ENCODE measurements around the gene HERPUD2.
A peak's percentile ranks its signal among the peaks of the same experiment; 100 is the strongest.
"Not testable (repeated sequence)": the region's sequence is repeated elsewhere in the genome, so short reads cannot be mapped to it uniquely, and the experiment has no call there.

The HERPUD2 gene

GRCh38 chr7:35677582-35678356 is 17.2 kb downstream of the HERPUD2 start:
- DNase-seq (ENCODE audit: low spot score): no peak

- DNase-seq (ENCODE audit: low spot score): no peak
These were observed 18.7 kb downstream of the HERPUD2 start for GRCh38 chr7:35676211-35676610.

GRCh38 chr7:35670856-35671569 is 23.9 kb downstream of the HERPUD2 start:
- no peak for DNase-seq (ENCODE audit: low spot score)

GRCh38 chr7:35660411-35660810 is 34.5 kb downstream of the HERPUD2 start:
- DNase-seq (ENCODE audit: low spot score): not testable (repeated sequence)

- no peak for DNase-seq (ENCODE audit: low spot score)
These were observed 36.2 kb downstream of the HERPUD2 start for GRCh38 chr7:35658606-35659201.

GRCh38 chr7:35657125-35657524 is 37.8 kb downstream of the HERPUD2 start:
- no peak for DNase-seq (ENCODE audit: low spot score)

GRCh38 chr7:35654558-35654957 is 40.4 kb downstream of the HERPUD2 start:
- not testable (repeated sequence) for DNase-seq (ENCODE audit: low spot score)

GRCh38 chr7:35652124-35652523 is 42.8 kb downstream of the HERPUD2 start:
- no peak for DNase-seq (ENCODE audit: low spot score)

- no peak for DNase-seq (ENCODE audit: low spot score)
These were observed 44.2 kb downstream of the HERPUD2 start for GRCh38 chr7:35650751-35651150.

- no peak for DNase-seq (ENCODE audit: low spot score)
These were observed 45.2 kb downstream of the HERPUD2 start for GRCh38 chr7:35649711-35650110.

- no peak for DNase-seq (ENCODE audit: low spot score)
These were observed 46.6 kb downstream of the HERPUD2 start for GRCh38 chr7:35648367-35648766.

- peak; percentile 4 for DNase-seq (ENCODE audit: low spot score)
These were observed 47.8 kb downstream of the HERPUD2 start for GRCh38 chr7:35647171-35647574.

GRCh38 chr7:35646289-35647023 is 48.5 kb downstream of the HERPUD2 start:
- no peak for DNase-seq (ENCODE audit: low spot score)

- DNase-seq (ENCODE audit: low spot score): no peak
These were observed 49.2 kb downstream of the HERPUD2 start for GRCh38 chr7:35645691-35646090.

- DNase-seq (ENCODE audit: low spot score): peak; percentile 15
These were observed 64.6 kb downstream of the HERPUD2 start for GRCh38 chr7:35630024-35630972.

- DNase-seq (ENCODE audit: low spot score): peak; percentile 38
These were observed 70.4 kb downstream of the HERPUD2 start for GRCh38 chr7:35624299-35625186.

GRCh38 chr7:35623381-35623780 is 71.6 kb downstream of the HERPUD2 start:
- no peak for DNase-seq (ENCODE audit: low spot score)

- no peak for DNase-seq (ENCODE audit: low spot score)
These were observed 75.1 kb downstream of the HERPUD2 start for GRCh38 chr7:35619863-35620262.

- peak; percentile 22 for DNase-seq (ENCODE audit: low spot score)
These were observed 77.9 kb downstream of the HERPUD2 start for GRCh38 chr7:35617041-35617440.

GRCh38 chr7:35613150-35613549 is 81.8 kb downstream of the HERPUD2 start:
- DNase-seq (ENCODE audit: low spot score): no peak

All from hepatic stellate cell (primary cell).